Endothelial cell (in vitro differentiated cells): ENCODE data around the gene VOPP1. TPM values are rescaled to one million over a fixed set of nuclear protein-coding genes. Genes with fewer than 3 reads are reported as not detected.

Experiments used
- DNase-seq: peaks from one replicate; pipeline ENCODE4 v3.0.0; 2021; ENCODE audit warnings: low spot score
- H3K27ac Mint-ChIP-seq: one replicate; pipeline ENCODE4 v1.8.0; 2021; ENCODE audit warnings: mixed read lengths, inconsistent platforms; ENCODE audit not compliant: unreplicated experiment
- H3K27me3 Mint-ChIP-seq: one replicate; pipeline ENCODE4 v1.8.0; 2021; ENCODE audit warnings: mild to moderate bottlenecking, moderate library complexity, mixed read lengths, inconsistent platforms; ENCODE audit not compliant: unreplicated experiment
- H3K36me3 Mint-ChIP-seq: one replicate; pipeline ENCODE4 v1.8.0; 2021; ENCODE audit warnings: mild to moderate bottlenecking, low read depth, mixed read lengths, inconsistent platforms; ENCODE audit not compliant: unreplicated experiment
- H3K4me1 Mint-ChIP-seq: one replicate; pipeline ENCODE4 v1.8.0; 2021; ENCODE audit warnings: mild to moderate bottlenecking, mixed read lengths, inconsistent platforms; ENCODE audit not compliant: unreplicated experiment
- H3K4me3 Mint-ChIP-seq: one replicate; pipeline ENCODE4 v1.8.0; 2021; ENCODE audit warnings: mild to moderate bottlenecking, mixed read lengths, inconsistent platforms; ENCODE audit not compliant: unreplicated experiment
- H3K9me3 Mint-ChIP-seq: one replicate; pipeline ENCODE4 v1.8.0; 2021; ENCODE audit warnings: mixed read lengths, inconsistent platforms; ENCODE audit not compliant: unreplicated experiment
- total RNA-seq: library from RNA; stranded (reverse); fragmentation: NEBNext Ultra II Directional; extraction: Animal tissue kit (Norgen Biotek cat#: 25700); gene quantifications from one replicate; pipeline ENCODE4 v1.2.1, GENCODE V29; 2021; ENCODE audit not compliant: unreplicated experiment
- TF ChIP-seq, protein P1 (sequence below): fragments of 200-600 bp; sonication (generic); IDR thresholded peaks from one replicate; pipeline ENCODE4 v1.5.0; 2021; ENCODE audit warnings: antibody characterized with exemption; ENCODE audit not compliant: unreplicated experiment

Gene VOPP1
- total RNA-seq, 1 donor from 2014 or later = 54.2 TPM

DNA sequence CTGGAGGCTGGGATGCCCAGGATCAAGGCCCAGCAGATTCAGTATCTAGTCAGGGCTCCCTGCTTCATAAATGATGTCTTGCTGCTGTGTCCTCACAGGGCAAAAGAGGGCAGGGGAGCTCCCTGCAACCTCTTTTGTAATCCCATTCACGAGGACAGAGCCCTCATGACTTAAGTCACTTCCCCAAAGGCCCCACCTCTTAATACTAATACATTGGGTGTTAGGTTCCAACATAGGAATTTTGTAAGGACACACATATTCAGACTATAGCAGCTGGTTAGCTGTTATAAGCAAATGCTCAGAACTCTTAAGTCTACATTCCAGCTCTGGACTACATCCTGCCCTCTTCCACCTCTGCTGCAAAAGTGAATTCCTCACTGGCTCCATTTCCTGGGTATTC lies 63.0 kb downstream of the VOPP1 start:
- peaks cover 2% of the 10 kb centered on the region for H3K27me3 Mint-ChIP-seq
- H3K9me3 Mint-ChIP-seq = no peaks in the 10 kb centered on the region
- H3K27ac Mint-ChIP-seq = no peak overlapping the region
- no peak overlapping the region for H3K4me3 Mint-ChIP-seq
- H3K4me1 Mint-ChIP-seq = peaks cover 20% of the 10 kb centered on the region
- H3K36me3 Mint-ChIP-seq = peaks cover 8% of the 10 kb centered on the region
- no peak for DNase-seq
- TF ChIP-seq, protein P1, sequence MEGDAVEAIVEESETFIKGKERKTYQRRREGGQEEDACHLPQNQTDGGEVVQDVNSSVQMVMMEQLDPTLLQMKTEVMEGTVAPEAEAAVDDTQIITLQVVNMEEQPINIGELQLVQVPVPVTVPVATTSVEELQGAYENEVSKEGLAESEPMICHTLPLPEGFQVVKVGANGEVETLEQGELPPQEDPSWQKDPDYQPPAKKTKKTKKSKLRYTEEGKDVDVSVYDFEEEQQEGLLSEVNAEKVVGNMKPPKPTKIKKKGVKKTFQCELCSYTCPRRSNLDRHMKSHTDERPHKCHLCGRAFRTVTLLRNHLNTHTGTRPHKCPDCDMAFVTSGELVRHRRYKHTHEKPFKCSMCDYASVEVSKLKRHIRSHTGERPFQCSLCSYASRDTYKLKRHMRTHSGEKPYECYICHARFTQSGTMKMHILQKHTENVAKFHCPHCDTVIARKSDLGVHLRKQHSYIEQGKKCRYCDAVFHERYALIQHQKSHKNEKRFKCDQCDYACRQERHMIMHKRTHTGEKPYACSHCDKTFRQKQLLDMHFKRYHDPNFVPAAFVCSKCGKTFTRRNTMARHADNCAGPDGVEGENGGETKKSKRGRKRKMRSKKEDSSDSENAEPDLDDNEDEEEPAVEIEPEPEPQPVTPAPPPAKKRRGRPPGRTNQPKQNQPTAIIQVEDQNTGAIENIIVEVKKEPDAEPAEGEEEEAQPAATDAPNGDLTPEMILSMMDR = no peak

DNA sequence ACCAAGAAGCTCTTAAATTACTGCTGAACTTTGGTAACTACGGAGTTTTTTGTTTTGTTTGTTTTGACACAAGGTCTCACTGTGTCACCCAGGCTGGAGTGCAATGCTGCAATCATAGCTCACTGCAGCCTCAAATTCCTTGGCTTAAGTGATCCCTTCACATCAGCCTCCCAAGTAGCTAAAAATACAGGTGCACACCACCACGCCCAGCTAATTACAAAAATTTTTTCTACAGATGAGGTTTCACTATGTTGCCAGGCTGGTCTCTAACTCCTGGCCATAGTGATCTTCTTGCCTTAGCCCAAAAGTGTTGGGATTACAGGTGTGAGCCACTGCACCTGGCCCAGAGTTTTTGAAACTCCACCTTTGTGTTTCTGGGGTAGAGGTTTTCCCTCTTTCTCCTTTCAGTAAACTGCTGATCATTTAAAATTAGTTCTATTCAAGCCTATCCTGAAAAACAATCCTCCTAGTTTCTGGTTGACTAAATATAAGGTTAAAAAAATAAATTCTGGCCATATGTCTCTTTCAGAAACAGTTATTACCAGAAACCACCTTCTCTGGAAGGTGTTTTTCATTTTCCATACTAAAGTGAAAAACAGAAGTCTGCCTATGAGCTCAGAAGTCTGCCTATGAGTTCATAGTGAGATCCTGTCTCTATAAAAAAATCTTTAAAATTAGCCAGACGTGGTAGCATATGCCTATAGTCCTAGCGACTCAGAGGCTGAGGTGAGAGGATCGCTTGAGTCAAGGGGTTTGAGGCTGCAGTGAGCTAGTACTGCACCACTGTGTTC lies 63.9 kb downstream of the VOPP1 start:
- peaks cover 2% of the 10 kb centered on the region for H3K27me3 Mint-ChIP-seq
- H3K27ac Mint-ChIP-seq = no peak overlapping the region
- H3K4me3 Mint-ChIP-seq = no peak overlapping the region
- H3K4me1 Mint-ChIP-seq = peaks cover 23% of the 10 kb centered on the region
- TF ChIP-seq, protein P1 = no peak
- H3K9me3 Mint-ChIP-seq = no peaks in the 10 kb centered on the region
- DNase-seq = no peak
- peaks cover 4% of the 10 kb centered on the region for H3K36me3 Mint-ChIP-seq

- Mint-ChIP-seq H3K4me1 (peaks cover 23% of the 10 kb centered on the region), H3K36me3 (no peaks in the 10 kb centered on the region), H3K9me3 (no peaks in the 10 kb centered on the region), H3K27me3 (peaks cover 2% of the 10 kb centered on the region), H3K27ac (no peak overlapping the region), H3K4me3 (no peak overlapping the region)
- DNase-seq = no peak
- TF ChIP-seq, protein P1 = no peak
Measured at GRCh38 chr7:55507743-55508142, 64.6 kb downstream of the VOPP1 start.

- no peak overlapping the region for H3K4me3 Mint-ChIP-seq
- no peak overlapping the region for H3K27ac Mint-ChIP-seq
- H3K4me1 Mint-ChIP-seq = peaks cover 23% of the 10 kb centered on the region
Measured at GRCh38 chr7:55504967-55505658, 67.2 kb downstream of the VOPP1 start.

More at GRCh38 chr7:55504967-55505658, 67.2 kb downstream of the VOPP1 start:
- H3K27me3 Mint-ChIP-seq = peaks cover 2% of the 10 kb centered on the region
- DNase-seq = no peak
- TF ChIP-seq, protein P1 = no peak
- no peaks in the 10 kb centered on the region for H3K9me3 Mint-ChIP-seq
- H3K36me3 Mint-ChIP-seq = no peaks in the 10 kb centered on the region
